GM18517 (cell line): ENCODE measurements around the gene ARFRP1.
"Not testable (repeated sequence)": the region's sequence is repeated elsewhere in the genome, so short reads cannot be mapped to it uniquely, and the experiment has no call there.

ENCODE experiments used
- ATAC-seq: cut with Tn5 transposase; IDR thresholded peaks from one replicate; pipeline ENCODE4 v1.9.1; 2021; ENCODE audit warnings: mild to moderate bottlenecking, moderate library complexity; ENCODE audit not compliant: unreplicated experiment

Gene ARFRP1

DNA sequence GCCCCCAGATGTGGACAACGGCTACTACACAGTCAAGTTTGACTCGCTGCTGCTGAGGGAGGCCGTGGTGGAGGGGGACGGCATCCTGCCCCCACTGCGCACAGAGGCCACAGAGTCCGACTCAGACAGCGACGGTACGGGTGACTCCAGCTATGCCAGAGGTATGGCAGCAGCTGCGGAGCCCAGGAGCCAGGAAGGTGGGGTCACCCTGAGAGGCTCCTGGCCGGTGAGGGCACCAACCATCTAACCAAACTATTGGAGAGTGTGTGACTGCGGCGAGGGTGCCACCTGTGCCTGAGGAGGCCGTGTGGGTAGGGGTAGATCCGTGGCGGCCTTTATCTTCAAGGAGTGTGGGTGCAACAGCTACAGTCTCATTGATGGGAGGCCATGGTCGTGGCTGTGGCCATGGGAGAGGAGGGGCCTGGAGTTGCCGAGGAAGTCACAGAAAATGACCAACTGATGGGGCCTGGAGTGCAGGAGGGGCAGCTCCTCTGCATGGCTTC is 25.9 kb upstream of the ARFRP1 start:
- ATAC-seq, result no peak

DNA sequence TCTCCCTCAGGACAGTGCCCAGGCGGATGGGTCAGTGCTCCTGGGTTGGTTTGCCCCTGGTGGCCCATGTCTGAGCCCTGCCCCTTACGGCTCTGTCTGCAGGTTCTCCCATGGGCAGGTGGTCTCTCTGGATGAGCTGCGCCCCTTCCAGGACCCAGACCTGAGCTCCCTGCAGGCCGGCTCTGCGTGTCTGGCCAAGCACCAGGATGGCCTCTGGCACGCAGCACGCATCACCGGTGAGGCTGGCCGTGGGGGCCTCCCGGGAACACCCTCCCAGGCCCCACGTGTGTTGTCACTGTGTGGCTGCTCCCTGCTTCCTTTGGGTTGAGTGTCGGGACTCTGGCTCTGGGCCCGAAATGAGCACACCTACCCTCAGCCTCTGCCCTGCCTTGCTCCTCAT is 25.3 kb upstream of the ARFRP1 start:
- no peak for ATAC-seq

DNA sequence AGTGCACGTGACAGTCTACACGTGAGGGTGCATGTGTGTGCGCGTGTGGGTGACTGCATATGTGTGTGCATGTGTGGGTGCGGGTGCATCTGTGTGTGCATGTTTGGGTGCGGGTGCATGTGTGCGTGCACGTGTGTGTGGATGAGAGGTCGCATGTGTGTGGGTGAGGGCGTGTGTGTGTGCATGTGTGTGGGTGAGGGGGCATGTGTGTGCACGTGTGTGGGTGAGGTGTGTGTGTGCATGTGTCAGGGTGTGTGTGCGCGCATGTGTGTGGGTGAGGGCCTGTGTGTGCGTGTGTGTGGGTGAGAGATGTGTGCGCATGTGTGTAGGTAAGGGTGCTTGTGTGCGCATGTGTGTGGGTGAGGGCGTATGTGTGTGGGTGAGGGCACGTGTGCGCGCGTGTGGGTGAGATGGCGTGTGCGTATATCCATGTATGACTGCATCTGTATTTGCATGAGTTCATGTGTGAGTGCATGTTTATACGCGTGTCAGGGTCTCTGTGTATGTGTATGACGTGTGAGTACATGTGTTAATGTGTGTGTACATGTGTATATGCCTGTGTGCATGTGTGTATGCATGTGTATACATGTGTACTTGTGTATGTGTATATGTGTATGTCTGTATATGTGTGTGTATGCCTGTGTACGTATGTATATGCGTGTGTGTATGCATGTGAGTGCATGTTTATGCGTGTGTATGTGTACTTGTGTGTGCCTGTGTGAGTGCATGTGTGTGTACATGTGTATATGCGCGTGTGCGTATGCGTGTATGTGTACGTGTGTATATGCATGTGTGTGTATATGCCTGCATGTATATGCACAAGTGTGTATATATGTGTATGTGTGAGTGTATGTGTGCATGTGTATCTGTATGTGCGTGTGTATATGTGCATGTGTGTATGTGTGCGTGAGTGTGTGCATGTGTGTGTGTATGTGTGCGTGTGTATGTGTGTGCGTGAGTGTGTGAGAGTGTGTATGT is 24.6 kb upstream of the ARFRP1 start:
- ATAC-seq, result no peak

DNA sequence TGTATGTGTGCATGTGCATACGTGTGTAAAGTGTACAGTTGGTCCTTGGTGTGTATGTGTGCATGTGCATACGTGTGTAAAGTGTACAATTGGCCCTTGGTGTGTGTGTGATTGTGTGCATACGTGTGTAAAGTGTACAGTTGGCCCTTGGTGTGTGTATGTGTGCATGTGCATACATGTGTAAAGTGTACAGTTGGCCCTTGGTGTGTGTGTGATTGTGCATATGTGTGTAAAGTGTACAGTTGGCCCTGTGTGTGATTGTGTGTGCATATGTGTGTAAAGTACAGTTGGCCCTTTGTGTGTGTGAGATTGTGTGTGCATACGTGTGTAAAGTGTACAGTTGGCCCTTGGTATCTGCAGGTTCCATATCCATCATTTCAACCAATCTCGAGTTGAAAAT is 23.6 kb upstream of the ARFRP1 start:
- no peak for ATAC-seq

DNA sequence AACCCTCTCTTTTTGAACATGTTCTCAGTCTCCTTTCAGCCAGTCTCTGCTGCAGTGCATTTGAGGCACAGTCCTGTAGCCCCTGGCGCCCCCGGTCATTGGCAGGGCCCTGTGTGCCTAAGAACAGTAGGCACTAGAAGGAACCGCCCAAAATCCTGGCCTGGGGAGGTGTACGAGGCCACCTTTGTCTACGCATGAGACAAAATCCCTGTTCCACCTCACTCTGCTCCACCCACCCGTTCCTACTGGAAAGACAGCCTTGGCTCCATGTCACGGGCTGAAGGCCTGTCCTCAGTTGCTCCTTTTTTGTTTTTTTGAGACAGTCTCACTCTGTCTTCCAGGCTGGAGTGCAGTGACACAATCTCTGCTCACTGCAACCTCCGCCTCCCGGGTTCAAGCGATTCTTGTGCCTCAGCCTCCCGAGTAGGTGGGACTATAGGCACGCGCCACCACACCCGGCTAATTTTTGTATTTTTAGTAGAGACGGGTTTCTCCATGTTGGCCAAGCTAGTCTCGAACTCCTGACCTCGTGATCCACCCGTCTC is 22.5 kb upstream of the ARFRP1 start:
- ATAC-seq, result not testable (repeated sequence)

DNA sequence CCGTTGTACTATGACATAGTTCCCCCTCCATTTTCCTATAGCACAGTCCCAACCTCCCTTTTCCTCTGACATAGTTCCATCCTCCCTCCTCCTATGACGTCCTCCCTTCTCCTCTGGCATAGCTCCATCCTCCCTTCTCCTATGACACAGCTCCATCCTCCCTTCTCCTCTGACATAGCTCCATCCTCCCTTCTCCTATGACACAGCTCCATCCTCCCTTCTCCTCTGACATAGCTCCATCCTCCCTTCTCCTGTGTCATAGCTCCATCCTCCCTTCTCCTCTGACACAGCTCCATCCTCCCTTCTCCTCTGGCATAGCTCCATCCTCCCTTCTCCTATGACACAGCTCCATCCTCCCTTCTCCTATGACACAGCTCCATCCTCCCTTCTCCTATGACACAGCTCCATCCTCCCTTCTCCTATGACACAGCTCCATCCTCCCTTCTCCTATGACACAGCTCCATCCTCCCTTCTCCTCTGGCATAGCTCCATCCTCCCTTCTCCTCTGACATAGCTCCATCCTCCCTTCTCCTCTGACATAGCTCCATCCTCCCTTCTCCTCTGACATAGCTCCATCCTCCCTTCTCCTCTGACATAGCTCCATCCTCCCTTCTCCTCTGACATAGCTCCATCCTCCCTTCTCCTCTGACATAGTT is 15.3 kb upstream of the ARFRP1 start:
- ATAC-seq, result not testable (repeated sequence)

DNA sequence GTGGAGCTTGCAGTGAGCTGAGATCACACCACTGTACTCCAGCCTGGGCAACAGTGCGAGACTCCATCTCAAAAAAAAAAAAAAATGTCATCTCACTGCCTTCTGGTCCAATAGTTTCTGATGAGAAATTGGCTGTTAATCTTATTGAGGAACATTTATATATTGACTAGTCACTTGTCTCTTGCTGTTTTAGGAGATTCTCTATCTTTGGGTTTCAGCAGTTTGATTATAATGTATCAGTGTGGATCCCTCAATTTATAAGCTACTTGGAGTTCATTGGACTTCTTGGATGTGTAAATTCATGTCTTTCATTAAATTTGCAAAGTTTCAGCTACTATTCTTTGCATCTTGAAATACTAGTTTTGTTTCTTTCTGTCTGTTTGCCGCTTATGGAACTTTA is 11.2 kb upstream of the ARFRP1 start:
- no peak for ATAC-seq

DNA sequence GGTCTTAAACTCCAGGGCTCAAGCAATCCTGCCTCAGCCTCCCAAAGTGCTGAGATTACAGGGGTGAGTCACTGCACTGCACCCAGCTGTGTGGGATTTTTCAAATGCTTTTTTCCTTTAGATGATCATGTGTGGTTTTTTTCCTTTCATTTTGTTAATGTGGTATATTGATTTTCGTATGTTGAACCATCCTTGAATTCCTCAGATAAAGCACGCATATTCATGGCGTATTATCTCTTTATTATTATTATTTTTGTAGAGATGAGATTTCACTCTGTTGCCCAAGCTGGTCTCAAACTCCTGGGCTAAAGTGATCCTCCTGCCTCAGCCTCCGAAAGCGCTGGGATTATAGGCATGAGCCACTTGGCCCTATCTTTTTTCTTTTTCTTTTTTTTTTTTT is 7.1 kb upstream of the ARFRP1 start:
- ATAC-seq, result no peak

DNA sequence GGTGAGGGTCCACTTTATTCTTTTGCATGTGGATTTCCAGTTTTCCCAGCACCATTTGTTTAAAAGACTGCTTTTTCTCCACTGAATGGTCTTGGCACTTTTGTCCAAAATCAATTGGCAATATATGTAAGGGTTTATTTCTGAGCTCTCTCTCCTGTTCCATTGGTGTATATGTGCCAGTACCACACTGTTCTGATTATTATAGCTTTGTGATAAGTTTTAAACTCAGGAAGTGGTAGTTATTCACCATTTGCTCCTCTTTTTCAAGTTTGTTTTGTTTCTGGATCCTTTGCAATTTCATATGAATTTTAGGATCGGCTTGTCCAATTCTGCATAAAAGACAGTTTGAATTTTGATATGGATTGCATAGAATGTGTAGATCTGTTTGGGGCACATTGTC is 4.4 kb upstream of the ARFRP1 start:
- no peak for ATAC-seq

DNA sequence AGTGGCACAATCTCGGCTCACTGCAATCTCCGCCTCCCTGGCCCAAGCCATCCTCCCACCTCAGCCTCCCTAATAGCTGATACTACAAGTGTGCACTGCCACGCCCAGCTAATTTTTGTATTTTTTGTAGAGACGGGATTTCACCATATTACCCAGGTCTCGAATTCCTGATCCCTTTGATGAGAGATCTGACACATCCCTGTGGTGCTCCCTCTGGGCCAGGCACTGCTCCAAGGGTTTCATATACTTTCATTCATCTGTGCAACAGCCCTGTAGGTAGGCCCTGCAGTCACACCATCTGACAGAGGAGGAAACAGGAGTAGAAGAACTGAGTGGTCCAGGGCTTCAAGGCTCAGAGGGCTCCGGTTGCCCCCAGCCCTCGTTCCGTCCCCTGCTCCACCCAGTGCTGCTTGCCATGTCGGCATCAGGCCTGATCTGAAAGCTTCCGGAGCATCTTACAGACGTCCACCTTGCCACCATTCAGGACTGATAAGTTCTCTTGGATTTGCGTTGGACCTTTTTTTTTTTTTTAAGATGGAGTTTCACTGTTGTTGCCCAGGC is 3.4 kb upstream of the ARFRP1 start:
- ATAC-seq, result no peak

DNA sequence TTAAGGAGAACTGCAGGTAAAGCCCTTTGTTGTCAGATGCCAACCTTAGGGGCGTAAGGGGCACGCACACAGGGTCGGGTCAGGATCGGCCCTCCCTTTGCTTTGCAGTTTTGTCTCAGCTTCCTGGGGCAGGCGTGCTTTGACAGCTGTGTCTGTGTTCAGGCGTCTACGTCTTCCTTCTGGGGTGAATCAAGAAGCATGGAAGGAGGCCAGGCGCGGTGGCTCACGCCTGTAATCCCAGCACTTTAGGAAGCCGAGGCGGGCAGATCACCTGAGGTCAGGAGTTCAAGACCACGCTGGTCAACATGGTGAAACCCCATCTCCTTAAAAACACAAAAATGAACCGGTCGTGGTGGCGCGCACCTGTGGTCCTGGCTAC is 1.4 kb upstream of the ARFRP1 start:
- no peak for ATAC-seq

DNA sequence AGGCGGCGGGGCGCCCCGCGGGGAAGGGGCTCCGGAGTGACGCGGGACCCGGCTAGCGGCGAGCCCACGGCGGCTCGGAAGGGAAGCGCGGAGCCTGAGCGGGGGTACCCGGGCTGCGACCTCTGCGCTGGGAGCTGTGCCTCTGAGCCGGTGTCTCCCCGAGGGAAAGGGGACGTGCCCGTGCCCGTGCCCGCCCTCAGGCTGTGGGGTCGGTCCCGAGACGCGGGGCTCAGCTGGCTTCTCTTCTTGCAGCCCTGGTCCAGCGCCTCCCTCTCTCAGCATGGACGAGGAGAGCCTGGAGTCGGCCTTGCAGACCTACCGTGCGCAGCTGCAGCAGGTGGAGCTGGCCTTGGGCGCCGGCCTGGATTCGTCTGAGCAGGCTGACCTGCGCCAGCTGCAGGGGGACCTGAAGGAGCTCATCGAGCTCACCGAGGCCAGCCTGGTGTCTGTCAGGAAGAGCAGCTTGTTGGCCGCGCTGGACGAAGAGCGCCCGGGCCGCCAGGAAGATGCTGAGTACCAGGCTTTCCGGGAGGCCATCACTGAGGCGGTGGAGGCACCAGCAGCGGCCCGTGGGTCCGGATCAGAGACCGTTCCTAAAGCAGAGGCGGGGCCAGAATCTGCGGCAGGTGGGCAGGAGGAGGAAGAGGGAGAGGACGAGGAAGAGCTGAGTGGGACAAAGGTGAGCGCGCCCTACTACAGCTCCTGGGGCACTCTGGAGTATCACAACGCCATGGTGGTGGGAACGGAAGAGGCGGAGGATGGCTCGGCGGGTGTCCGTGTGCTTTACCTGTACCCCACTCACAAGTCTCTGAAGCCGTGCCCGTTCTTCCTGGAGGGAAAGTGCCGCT is 749 bp upstream of the ARFRP1 start:
- peak; percentile 24 for ATAC-seq

DNA sequence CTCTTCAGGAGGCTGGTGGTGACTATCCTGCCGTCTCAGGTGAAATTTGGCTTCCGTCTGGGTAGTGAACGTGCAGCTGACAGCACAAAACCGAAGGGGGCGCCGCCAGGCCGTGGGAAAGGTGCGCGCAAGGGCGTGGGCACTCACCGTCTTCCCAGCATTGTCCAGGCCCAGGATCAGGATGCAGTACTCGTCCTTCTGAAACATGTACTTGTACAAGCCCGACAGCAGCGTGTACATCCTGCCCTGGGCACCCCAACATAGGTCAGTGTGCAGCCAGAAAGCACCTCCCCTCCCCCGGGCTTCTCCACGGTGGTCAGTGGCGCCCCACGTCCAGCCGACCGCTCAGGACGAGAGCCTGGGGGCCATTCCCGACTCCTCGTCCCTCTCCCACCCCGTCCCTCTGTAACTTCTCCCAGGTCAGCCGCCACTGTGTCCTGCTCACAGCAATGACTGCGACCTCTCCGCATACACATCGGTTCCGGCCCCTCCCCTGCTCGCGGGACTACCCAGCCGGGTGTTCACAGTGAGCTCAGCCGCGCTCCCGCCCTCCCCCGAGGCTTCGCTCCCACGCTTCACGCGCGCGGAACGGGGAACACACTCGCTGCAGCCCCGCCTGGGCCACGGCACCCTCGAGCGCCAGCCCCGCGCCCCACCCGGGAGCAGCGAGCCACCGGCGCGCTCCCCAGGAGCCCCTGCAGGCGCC is 771 bp downstream of the ARFRP1 start:
- peak; percentile 22 for ATAC-seq

DNA sequence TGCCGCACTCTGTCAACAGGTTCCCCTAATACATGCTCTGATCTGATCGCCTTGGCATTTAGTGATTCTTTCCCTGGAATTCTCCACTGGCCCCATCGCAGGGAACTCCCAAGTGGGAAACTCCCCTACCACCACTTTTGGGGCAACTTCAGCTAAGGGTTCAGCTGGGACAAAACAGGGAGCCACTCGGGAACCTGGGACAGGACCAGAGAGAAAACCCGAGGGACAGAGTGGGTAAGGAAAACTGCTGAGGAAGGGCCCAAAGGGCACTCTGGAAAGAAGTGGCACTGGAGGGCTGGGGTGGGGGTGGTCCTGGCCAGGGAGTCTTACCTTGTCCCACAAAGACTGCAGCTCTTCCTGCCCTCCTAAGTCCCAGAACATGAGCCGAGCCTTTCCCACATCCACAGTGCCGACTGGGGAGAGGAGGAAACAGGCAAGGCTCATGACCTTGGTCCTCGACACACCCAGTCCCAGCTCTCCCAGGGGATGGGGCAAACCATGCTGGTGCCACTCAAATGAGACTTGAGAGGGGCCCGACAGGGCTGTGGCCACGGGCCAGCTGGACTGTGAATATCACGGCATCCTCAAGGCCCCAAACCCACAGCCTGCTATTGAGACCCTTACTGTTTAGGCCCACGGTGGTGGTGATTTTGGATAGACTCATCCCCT is 1.6 kb downstream of the ARFRP1 start:
- no peak for ATAC-seq

DNA sequence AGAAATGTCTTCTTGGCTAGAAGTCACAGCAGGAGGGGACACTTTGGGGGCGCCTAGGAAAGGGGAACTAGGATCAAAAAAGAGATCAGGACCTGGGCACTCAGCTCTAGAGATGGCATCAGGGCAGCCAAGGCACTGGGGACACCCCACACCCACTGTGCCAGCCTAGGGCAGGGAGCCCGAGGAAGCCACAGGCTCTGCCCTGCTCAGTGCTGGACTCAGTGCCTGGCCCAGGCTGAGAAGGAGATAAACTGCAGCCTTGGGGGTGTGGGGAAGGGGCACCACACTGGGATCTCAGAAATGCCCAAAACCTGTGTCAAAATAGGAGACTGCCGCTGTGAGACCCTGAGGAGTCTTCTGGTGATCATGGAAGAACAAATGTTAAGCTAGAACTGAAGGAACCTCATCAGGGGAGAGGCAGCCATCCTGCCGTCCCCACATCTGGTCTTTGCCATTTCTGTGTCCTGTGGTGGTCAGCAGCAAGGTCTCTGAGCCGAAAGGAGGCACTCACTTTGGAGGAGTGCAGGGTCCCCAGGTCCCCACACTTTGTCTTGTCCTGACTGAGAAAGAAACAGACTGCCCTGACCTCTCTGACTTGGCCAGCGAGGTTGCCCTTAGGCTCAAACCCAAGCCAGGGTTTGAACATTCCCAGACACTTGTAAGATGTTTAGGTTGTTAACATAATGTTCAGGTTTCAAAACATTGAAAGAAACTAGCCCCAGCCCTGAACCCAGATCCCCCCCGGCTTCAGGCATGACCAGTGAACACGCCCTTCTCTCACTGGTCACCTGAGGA is 2.3 kb downstream of the ARFRP1 start:
- no peak for ATAC-seq

DNA sequence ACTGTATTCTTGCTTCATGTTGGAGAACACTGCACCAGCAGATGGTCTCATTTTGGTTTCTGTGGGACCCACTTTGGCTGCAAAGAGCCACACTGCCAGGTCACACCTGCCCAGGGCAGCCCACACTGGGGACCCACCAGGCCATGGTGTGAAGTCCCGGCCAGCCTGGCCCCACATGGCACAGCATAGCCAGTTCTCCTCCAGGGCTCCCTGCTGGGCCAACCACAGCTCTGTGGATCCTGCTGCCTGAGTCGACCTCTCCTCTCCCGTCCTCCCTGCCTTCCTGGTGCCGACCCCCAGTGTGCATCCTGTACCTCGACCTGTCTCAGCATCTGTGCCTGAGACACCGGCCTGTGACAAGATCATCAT is 3.0 kb downstream of the ARFRP1 start:
- ATAC-seq, result no peak

DNA sequence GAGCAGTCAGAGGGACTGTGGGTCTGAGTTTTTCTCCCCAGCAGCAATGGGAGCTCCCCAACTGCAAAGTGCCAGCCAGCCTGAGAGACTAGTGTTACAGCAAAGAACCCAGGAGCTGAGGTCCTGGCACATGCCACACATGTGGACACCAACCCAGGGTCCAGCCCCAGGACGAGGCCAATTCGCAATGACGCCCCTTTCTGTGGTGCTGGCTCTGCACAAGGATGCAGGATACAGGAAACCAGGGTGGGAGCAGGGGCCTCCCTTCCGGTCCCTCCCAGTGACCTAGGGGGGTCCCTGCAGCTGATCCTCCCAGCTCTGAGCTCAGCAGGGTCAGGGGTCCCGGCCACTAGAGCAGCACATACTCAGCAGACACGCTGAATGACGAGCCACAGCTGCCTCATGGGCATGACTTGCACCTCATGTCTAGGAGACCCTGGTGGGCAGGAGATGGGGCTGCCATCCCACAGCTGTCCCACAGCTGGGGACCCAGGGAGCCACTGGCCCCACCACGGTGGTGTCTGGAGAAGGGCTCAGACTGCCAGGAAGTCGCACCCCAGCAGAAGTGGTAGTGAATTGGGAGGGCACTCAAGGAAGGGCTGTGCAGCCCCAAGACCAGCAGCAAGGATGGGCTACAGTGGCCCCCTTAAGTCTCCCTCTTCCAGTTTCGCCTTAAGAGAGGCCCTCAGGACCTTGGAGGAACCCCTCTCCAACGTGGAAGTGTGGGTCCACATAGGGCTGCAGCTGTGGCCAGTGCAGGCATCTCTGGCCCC is 3.6 kb downstream of the ARFRP1 start:
- no peak for ATAC-seq

DNA sequence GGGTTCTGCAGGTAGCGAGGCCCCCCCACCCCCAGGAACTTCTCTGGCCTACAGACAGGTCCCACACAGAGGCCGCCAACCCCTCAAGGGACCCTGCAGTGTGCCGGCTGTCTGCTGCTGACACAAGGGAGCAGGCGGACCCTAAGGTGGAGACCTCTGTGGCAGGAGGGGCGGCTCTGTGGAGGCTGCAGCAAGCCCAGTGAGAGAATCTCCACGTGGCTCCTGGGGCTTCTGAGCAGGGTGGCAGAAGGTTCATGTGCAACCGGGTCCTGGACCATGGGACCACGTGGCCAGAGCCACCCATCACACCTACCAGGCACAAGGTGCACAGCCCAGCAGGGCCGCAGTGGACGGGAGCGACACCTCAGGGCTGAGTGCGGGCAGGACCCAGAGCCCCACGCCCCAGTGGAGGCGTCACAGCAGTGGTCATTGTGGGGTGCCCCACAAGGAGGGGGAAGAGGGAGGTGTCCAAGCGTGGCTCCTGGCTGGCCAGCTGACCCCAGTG is 4.3 kb downstream of the ARFRP1 start:
- no peak for ATAC-seq
